Activated naive CD4-positive, alpha-beta T cell (primary cell): Measurements from ENCODE around the gene NUP210L.
"Not testable (repeated sequence)": the region's sequence is repeated elsewhere in the genome, so short reads cannot be mapped to it uniquely, and the experiment has no call there.

Experiments used
- DNase-seq, 4 experiments: peaks; one replicate each; lab custom pipeline; 2025; lab: John Stamatoyannopoulos, UW

The NUP210L gene

DNA sequence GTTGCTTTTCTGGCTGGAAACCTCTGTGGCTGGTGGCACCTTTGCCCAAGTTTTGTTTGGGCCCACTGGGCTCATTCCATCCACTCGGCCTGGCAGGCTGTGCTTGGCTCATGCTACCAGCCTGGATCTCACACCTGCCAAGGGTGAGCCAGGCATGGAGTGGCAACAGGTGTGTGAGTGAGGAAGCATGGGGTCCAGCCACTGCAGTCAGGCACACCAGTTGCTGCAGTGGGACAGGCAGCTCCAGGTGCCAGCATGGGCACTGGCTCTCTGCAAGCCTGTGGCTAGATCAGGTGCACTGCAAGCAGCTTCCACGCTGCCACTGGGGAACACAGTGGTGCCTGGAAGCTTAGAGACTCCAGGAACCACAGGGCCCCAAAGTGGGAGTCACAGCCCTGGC lies 57.0 kb downstream of the NUP210L start:
- DNase-seq: no peak

DNA sequence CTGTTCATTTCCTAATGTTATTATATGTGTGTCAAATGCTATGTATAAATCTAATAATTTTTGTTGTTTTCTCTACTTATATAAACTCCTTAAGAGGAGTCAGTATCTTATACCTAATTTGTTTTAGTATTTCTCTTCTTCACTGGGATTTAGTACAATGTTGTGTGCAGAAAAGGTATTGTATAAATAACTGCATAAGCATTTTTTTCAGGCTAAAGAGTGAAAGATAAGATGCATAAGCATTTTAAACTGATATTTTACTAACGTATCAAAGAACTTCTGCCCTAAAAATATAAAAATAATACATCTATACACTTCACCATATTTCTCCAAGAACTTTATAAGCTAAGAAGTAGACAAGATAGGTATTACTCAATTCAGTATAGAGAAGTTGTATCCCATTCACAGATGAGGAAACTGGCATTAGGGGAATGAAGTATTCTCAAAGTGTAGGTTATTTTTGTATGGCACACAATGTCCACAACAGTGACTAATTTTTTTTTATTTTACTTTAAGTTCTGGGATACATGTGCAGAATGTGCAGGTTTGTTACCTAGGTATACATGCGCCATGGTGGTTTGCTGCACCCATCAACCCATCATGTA lies 59.3 kb downstream of the NUP210L start:
- DNase-seq: no peak

DNA sequence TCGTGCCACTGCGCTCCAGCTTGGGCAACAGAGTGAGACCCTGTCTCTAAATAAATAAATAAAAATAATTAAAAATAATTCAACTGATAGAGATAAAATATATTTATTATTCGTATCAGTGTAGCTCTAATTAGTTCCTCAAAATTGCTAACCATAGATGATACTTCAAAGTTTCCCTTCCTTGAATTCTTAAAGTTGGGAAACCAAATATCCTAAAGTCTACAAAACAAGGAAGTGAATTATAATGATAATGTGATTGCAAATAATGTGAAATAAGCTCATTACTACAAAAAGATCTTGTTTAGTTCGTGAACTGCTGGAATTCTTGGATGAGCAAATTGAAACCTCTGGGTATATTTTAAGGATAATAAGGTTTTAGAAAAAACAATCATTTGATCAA lies 60.5 kb downstream of the NUP210L start:
- DNase-seq: no peak

- DNase-seq: no peak
Observed at GRCh38 chr1:154093699-154094098, 61.2 kb downstream of the NUP210L start.

- DNase-seq: no peak
Observed at GRCh38 chr1:154091706-154092105, 63.2 kb downstream of the NUP210L start.

DNA sequence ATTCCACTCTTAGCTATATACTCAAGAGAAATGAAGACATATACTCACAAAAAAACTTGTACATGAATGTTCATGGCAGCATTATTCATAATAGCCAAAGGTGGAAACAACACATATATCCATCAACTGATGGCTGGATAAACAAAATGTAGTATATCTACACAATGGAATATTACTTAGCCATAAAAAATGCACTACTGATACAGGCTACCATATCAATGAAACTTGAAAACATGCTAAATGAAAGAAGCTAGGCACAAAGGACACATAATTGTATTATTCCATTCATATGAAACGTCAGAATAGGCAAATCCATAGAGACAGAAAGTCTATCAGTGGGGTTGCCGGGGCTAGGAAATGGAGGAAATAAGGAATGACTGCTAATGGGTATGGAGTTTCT lies 67.3 kb downstream of the NUP210L start:
- no peak for DNase-seq

DNA sequence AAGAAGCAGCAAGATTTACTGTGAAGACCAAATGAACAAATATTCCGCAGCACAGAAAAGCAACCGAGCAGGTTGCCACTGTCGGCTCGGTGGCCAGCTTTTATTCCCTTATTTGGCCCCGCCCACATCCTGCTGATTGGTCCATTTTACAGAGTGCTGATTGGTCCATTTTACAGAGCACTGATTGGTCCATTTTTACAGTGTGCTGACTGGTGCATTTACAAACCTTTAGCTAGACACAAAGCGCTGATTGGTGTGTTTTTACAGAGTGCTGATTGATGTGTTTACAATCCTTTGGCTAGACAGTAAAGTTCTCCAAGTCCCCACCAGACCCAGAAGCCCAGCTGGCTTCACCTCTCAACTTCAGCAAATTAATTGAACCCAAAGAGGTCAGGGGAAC lies 71.8 kb downstream of the NUP210L start:
- not testable (repeated sequence) for DNase-seq

DNA sequence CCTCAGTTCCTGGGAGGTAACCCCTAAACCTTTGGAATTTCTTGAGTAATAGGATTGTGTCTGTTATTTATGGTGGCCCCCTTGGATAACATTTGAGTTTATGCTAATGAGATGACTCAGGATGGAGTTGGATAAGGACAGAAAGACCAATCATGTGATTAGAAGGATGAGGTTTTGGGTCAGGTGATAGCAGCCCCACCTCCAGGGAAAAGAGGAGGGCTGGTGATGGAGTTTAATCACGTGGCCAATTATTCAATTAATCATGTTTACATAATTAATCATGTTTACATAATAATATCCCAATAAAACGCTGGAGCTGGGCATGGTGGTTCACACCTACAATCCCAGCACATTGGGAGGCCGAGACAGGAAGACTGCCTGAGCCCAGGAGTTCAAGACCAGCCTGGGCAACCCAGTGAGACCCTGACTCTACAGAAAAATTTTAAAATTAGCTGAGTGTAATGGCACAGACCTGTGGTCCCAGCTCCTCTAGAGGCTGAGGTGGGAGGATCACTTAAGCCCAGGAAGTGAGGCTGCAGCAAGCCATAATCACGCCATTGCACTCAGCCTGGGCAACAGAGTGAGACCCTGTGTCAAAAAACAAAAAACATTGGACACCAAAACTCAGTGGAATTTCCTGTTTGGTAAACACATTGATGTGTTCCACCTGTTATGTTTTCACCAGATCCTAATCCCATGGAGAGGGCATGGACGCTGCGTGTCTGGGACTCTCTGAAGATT lies 73.3 kb downstream of the NUP210L start:
- no peak for DNase-seq

- DNase-seq: no peak
Observed at GRCh38 chr1:154076413-154076812, 78.5 kb downstream of the NUP210L start.

DNA sequence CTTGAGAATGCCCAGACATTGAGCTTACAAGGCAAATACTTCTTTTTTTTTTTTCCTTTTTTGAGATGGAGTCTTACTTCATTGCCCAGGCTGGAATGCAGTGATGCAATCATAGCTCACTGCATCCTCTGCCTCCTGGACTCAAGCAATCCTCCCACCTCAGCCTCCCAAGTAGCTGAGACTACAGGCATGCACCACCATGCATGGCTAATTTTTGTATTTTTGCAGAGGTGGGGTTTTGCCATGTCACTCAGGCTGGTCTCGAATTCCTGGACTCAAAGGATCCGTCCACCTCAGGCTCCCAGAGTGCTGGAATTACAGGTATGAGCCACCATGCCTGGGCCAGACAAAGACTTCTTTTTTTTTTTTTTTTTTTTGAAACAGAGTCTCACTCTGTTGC lies 79.1 kb downstream of the NUP210L start:
- DNase-seq: no peak

DNA sequence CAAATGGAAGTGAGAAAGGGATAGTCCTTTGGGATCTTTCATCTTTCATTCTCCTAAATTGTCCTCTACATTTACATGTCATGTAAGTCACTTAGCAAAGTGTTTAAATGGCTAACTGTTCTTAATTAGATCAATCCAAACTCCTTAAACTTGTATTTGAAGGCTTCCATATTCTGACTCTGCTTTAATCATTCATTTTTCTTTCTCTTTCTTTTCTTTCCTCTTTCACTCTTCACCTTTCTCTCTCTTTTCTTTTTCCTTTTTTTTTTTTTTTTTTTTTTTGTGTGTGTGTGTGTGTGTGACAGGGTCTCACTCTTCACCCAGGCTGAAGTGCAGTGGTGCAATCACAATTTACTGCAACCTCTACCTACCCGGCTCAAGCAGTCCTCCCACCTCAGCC lies 92.6 kb downstream of the NUP210L start:
- no peak for DNase-seq

DNA sequence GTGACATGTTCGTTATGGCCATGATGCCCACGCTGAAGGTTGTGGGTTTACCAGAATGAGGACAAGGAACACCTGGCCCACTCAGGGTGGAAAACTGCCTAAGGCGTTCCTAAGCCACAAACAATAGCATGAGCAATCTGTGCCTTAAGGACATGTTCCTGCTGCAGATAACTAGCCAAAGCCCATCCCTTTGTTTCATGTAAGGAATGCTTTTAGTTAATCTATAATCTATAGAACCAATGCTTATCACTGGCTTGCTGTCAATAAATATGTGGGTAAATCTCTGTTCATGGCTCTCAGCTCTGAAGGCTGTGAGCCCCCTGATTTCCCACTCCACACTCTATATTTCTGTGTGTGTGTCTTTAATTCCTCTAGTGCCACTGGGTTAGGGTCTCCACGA lies 107.4 kb downstream of the NUP210L start:
- not testable (repeated sequence) for DNase-seq

DNA sequence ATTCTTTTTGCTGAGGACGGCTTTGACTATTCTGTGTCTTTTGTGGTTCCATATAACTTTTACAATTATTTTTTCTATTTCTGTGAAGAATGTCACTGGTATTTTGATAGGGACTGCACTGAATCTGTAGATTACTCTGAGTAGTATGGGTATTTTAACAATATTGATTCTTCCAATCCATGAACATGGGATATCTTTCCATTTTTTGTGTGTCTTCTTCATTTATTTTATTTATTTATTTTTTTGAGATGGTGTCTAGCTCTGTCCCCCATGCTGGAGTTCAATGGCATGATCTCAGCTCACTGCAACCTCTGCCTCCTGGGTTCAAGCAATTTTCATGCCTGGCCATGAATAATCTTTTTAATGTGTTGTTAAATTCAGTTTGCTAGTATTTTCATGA lies 121.2 kb downstream of the NUP210L start:
- not testable (repeated sequence) for DNase-seq

- no peak for DNase-seq
Observed at GRCh38 chr1:154019940-154020339, 134.9 kb downstream of the NUP210L start.

DNA sequence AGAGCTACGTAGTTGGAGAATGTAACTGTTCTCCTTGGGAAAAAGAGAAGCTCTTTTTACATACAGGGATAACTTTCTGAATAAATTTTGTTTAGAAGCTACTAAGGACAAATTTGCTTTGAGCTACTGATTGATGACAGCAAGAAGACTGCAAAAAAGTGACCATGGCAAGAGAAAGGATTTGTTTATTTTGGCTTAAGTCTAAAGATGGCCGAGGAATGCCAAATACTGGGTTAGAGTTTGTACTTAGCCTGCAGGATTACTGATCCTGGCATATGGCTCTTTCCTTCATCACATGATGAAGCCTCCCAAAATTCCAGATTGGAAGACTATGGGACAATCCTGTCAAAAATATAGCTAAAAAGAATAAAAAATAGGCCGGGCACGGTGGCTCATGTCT lies 135.6 kb downstream of the NUP210L start:
- DNase-seq: no peak

- DNase-seq: no peak
Observed at GRCh38 chr1:154014154-154014907, 140.5 kb downstream of the NUP210L start.

DNA sequence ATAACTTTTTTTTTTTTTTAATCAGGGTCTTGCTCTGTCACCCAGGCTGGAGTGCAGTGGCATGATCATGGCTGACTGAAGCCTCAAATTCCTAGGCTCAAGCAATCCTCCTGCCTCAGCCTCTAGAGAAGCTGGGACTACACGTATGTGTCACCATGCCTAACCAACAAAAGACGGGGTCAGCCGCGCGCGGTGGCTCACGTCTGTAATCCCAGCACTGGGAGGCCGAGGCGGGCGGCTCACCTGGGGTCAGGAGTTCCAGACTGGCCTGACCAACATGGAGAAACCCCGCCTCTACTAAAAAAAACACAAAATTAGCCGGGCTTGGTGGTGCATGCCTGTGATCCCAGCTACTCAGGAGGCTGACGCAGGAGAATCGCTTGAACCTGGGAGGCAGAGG lies 142.3 kb downstream of the NUP210L start:
- DNase-seq: not testable (repeated sequence)

DNA sequence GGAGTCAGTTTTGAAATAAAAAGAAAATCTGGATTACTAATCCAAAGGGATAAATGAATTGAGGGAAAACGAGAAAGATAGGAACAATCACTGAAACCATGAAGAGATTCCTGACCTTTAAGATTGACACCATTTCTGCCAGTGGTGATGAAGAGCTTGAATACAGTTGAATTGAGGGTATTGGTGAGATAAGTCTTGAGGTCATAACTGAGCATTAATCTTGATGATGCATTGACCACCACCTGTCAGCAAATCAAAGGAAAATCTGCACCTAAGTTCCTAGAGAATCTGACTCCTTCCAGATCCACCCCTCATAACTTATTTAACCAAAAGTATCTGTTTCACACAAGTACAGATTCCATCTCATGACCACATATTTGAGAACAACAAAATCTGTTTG lies 142.7 kb downstream of the NUP210L start:
- DNase-seq: no peak

- no peak for DNase-seq
Observed at GRCh38 chr1:154006136-154006535, 148.7 kb downstream of the NUP210L start.

- no peak for DNase-seq
Observed at GRCh38 chr1:154000420-154000819, 154.5 kb downstream of the NUP210L start.

DNA sequence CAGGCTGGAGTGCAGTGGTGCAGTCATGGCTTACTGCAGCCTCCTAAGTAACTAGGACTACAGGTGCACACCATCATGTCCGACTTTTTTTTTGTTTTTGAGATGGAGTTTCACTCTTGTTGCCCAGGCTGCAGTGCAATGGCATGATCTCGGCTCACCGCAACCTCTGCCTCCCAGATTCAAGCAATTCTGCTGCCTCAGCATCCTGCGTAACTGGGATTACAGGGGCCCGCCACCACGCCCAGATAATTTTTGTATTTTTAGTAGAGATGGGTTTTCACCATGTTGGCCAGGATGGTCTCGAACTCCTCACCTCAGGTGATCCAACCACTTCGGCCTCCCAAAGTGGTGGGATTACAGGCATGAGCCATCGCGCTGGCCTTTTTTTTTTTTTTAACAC lies 158.0 kb downstream of the NUP210L start:
- DNase-seq: not testable (repeated sequence)

DNA sequence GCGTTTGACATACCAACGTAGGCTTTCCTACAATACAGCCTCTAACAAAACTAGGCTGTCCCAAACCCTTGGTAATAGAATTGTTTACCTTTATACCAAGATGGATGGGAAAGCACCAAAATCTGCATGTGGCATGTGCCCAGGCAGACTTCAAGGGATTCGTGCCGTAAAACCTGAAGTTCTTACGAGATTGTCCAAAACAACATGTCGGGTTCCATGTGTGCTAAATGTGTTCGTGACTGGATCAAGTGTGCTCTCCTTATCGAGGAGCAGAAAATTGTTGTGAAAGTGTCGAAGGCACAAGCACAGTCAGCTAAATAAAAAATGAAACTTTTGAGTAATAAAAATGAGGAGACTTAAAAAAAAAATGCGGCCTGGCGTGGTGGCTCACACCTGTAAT lies 159.2 kb downstream of the NUP210L start:
- DNase-seq: no peak

DNA sequence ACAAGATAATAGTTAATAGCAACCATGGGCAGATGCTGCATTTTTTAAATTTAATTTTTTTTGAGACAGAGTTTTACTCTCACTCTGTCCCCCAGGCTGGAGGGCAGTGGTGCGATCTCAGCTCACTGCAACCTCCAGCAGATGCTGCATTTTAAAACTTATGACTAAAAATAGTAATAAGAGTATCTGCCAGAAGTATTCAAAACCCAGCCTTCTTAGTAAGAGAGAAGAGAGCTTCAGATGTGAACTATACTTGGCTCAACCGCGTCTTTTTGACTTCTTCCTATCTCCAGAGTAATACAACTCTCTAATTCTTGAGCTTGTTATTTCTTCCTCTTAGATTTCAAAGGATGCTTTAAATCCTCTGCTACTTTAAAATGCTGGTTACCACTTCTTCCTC lies 159.7 kb downstream of the NUP210L start:
- DNase-seq: no peak
